ENCODE results near the gene PDPR.
"Not testable (repeated sequence)": the region's sequence is repeated elsewhere in the genome, so short reads cannot be mapped to it uniquely, and the experiment has no call there.

PDPR gene

DNA sequence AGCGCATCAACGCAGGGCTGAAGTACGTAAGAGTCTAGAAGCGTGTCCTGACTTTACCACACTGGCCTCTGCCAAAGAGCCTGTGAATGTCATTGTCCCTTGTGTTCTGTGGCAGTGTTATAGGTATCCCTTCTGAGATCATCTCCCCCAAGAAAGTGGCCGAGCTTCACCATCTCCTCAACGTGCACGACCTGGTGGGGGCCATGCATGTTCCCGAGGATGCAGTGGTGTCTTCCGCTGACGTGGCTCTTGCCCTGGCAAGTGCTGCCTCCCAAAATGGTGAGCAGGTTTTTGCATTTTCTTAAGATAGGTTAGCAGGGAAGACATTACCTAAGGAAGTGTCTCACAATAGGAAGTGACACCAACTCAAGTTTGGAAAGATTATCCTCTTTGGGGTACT, 14.7 kb downstream of the PDPR start:
- DNase-seq (ENCODE audit: low spot score), result not testable (repeated sequence)

GRCh38 chr16:70135796-70136195, 21.7 kb downstream of the PDPR start:
- DNase-seq (ENCODE audit: low spot score), result not testable (repeated sequence)

- DNase-seq (ENCODE audit: low spot score), result not testable (repeated sequence)
Measured at GRCh38 chr16:70136595-70136994, 22.5 kb downstream of the PDPR start.

- not testable (repeated sequence) for DNase-seq (ENCODE audit: low spot score)
Measured at GRCh38 chr16:70142739-70143138, 28.6 kb downstream of the PDPR start.

GRCh38 chr16:70143231-70143895, 29.2 kb downstream of the PDPR start:
- not testable (repeated sequence) for DNase-seq (ENCODE audit: low spot score)

GRCh38 chr16:70147853-70148252, 33.7 kb downstream of the PDPR start:
- DNase-seq (ENCODE audit: low spot score), result not testable (repeated sequence)

DNA sequence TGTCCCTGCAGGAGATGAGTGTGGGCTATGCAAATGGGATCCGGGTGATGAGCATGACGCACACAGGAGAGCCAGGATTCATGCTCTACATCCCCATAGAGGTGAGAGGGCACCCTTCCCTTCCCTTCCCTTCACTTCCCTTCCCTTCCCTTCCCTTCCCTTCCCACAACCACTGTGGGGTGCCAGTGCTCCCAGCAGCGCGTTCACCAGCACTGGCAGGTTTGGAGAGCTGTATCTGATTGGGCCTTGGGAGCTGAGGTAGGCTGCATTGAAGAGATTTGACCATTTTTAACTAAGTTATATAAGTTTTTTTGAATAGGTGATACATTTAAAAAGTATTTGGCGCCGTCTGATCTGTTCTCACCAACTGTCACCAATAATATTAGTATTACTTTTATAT, 34.3 kb downstream of the PDPR start:
- not testable (repeated sequence) for DNase-seq (ENCODE audit: low spot score)

GRCh38 chr16:70149296-70149695, 35.2 kb downstream of the PDPR start:
- DNase-seq (ENCODE audit: low spot score), result not testable (repeated sequence)

- no peak for DNase-seq (ENCODE audit: low spot score)
Measured at GRCh38 chr16:70151391-70151790, 37.3 kb downstream of the PDPR start.

- no peak for DNase-seq (ENCODE audit: low spot score)
Measured at GRCh38 chr16:70151941-70152509, 37.9 kb downstream of the PDPR start.

DNA sequence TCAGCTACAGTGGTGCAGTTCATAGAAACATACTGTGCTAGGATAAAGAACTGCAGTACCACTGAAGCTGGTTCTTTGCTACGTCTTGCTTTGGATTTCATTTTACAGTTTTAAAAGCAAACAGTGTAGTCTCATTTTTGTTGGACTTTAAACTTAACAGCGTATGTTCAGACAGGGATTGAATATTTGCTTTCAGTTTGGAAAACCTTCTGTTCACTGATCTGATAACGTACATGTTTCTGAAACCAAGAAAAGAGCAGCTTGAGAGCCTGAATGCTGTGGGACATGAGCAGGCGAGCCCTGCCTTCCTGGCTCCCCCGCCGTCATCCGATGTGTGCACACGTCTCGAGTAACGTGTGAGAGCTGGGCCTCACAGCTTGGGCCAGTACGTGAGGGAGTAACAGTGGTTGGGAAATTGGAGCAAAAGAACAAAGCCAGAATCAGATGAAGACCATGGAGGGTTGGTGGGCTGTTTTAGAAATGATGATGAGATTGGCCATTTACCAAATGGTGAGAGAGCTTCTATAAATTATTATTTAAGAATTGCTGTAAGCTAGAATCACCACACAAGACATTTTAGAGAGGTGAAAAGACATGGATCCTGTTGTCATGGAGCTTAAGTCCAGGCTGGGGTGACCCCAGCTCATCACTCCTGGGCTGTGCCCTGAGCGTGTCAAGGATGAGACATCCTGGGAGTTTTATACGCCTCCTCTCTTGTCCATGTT, 38.6 kb downstream of the PDPR start:
- DNase-seq (ENCODE audit: low spot score), result peak; percentile 78

DNA sequence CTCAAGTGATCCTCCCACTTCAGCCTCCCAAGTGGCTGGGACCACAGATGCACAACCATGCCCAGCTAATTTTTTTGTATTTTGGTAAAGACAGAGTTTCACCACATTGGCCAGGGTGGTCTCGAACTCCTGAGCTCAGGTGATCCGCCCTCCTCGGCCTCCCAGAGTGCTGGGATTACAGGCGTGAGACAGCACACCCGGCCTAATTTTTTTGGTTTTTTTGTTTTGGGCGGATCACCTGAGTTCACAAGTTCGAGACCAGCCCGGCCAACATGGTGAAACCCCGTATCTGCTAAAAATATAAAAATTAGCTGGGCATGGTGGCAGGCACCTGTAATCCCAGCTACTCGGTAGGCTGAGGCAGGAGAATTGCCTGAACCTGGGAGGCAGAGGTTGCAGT, 40.6 kb downstream of the PDPR start:
- not testable (repeated sequence) for DNase-seq (ENCODE audit: low spot score)

DNA sequence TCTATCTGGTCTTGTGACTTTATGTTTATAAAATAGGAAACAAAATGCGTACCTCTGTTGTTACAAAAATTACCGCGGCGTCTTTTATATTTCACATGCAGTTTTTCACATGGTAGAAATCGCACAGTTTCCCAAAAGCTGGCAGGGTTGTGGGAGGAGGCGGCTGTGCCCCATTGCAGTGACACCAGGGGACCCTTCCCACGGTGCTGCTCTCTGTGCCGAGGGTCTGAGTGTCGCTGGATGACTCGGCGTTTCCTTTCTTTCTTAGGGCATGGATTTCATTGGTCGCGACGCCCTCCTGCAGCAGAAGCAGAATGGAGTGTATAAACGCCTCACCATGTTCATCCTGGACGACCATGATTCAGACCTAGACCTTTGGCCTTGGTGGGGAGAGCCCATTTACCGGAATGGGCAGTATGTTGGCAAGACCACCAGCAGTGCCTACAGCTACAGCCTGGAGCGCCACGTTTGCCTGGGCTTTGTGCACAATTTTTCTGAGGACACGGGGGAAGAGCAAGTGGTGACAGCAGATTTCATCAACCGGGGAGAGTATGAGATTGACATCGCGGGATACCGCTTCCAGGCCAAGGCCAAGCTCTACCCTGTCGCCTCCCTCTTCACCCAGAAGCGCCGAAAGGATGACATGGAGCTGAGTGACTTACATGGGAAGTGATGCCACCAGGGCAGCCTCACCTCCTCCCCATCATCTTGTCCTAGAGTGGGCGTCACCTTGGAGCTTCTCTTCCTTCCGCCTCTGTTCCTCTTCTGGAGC, 42.3 kb downstream of the PDPR start:
- no peak for DNase-seq (ENCODE audit: low spot score)

- no peak for DNase-seq (ENCODE audit: low spot score)
Measured at GRCh38 chr16:70157105-70157476, 43.0 kb downstream of the PDPR start.

- DNase-seq (ENCODE audit: low spot score), result peak; percentile 76
Measured at GRCh38 chr16:70157477-70158260, 43.5 kb downstream of the PDPR start.

GRCh38 chr16:70158261-70158939, 44.3 kb downstream of the PDPR start:
- DNase-seq (ENCODE audit: low spot score), result no peak

GRCh38 chr16:70159355-70160348, 45.5 kb downstream of the PDPR start:
- no peak for DNase-seq (ENCODE audit: low spot score)

DNA sequence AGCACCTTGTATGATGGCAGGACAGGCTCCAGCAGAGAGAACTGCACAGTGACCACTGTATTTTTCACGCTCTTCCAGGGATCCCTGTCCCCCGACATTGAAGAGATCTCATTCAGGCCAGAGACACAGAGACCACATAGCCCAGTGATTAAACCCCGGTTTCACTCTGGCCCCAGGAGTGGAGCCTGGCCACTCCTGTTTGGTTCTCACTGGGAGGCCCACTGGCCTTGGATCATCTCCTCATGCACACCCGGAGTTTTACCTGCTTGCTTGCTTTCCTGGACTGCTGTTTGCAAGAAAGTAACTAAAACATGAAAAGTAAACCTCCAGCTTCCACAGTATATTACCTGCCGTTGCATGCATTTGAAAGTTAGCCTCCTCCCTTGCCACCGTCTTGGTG, 46.3 kb downstream of the PDPR start:
- DNase-seq (ENCODE audit: low spot score), result no peak

- DNase-seq (ENCODE audit: low spot score), result no peak
Measured at GRCh38 chr16:70160821-70161220, 46.7 kb downstream of the PDPR start.

- DNase-seq (ENCODE audit: low spot score), result no peak
Measured at GRCh38 chr16:70161350-70161749, 47.2 kb downstream of the PDPR start.
